Amniotic stem cell (primary cell): ENCODE measurements around the gene SNED1.

ENCODE experiments used
- DNase-seq: peaks from one replicate; lab custom pipeline; 2025; lab: John Stamatoyannopoulos, UW

The SNED1 gene

GRCh38 chr2:240992572-240993291, 5.7 kb upstream of the SNED1 start:
- no peak for DNase-seq

- DNase-seq = no peak
Observed at GRCh38 chr2:240993446-240994170, 4.8 kb upstream of the SNED1 start.

DNA sequence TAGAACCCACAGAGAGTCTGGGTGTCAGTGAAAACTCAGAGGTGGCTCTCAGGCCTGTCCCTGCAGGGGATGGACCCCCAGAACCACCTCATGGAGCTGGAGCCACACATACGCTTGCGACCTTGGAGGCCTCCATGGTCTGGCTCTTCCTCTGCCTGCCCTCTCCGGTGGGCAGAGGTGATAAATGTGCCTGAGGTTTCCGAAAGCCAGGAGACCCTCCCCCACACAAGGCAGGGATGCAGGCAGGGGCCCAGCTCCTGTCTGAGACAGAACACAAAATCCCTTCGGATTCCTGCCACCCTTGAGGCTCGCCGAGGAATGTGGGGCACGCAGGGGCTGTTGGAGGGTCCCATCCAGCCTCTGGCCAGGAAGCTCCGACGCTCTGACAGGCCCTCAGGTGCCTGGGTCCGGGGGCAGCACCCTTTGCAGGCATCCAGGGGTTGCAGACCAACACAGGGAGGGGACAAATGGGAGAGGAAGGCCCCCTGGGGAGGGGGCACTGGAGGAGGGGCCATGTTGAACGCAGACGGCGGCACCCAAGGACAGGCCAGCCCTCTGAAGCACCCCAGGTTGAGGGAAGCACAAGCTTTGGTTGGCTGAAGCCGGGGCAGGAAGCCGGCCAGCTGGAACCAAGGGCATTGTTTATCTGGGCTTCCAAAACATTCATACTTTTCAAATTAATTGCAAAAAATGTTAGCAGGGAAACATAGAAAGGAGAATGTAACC, 4.1 kb upstream of the SNED1 start:
- no peak for DNase-seq

- DNase-seq = no peak
Observed at GRCh38 chr2:240995041-240996021, 3.1 kb upstream of the SNED1 start.

DNA sequence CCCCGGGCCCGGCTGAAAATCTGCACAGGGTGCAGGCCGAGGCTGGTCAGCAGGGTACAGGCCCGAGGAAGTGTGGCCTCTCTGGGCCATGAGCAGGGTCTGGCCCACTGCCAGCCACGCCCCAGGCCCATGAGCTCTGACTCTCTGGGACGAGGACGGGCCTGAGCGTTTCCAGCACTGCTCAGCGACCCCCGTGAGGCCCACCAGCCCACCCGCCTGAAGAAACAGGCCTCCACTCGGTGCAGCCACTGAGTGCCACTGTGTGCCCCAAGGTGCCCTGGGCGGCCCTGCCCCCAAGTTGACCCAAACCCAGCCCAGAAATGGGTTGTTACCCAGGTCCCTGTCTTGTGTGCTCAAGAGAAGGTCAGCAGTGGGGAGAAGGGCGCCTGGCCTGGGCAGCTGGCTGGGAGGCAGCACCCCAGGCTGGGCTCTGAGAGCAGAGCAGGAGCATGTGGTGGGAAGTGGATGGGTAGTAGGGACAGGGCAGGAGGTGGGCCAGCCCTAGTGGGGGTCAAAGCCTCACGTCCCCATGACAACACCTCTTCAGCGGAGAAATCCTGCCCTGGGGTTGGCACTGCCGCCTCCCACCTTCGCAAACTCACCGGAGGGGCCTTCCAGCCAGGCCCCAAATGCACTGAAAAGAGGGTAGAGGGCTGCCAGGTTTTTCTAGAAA, 2.1 kb upstream of the SNED1 start:
- DNase-seq = no peak

DNA sequence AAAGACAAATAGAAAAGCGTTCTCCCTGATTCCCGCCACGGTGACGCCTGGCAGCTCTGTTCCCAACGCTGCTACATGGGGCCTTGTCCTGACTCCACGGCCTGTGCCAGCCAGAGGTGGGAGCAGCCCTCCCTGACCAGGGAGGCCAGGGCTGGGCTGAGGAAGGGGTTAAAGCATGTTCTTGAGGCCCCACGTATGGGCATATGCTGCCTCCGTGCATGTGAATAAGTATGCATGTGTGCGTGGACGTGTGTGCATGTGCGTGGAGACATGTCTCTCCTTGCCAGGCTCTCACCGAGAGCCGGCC, 1.6 kb upstream of the SNED1 start:
- DNase-seq = no peak

GRCh38 chr2:240997141-240997855, 1.1 kb upstream of the SNED1 start:
- DNase-seq = no peak

DNA sequence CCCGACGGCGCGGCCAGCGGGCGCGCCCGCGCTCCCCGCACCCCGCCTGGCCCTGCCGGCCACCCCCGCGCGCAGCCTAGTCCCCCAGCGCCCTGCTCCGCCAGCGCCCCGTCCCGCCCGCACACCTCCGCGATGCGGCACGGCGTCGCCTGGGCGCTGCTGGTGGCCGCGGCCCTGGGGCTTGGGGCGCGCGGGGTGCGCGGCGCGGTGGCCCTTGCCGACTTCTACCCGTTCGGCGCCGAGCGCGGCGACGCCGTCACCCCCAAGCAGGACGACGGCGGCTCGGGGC, 232 bp downstream of the SNED1 start:
- no peak for DNase-seq

DNA sequence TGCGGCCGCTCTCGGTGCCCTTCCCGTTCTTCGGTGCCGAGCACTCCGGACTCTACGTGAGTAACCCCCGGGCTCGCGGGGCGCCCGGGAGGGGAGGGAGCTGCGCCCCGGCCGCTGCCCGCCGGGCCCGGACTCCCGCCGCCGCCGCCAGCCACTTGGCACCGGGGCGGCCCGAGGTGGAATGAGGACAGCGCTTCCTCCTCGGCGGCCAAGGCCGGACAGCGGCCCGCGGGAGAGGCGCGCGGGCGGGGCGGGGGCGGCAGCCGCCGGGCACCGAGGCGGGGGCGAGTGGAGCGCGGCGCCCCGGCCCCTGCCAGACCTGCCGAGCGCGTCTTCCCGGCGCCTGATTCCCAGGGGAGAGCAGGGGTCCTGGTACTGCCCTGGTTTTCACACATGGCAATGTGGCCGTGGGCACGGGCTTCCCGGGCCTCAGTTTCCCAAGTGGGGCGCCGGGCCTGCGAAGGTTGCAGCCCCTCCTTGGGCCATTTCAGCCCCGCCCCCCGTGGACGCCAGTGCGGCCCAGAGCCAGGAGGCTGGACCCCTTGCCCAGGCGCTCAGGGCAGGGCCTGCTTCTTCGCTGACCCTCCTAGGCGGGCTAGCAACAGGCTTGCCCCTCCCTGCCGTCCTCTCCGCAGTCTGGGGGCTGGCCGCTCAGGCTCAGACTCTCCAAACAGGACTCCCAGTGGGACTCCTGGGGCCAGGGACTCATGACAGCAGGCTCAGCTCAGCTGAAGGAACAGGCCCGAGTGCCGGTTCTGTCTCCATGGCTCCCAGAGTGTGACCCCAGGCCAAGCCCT, 775 bp downstream of the SNED1 start:
- DNase-seq = no peak

DNA sequence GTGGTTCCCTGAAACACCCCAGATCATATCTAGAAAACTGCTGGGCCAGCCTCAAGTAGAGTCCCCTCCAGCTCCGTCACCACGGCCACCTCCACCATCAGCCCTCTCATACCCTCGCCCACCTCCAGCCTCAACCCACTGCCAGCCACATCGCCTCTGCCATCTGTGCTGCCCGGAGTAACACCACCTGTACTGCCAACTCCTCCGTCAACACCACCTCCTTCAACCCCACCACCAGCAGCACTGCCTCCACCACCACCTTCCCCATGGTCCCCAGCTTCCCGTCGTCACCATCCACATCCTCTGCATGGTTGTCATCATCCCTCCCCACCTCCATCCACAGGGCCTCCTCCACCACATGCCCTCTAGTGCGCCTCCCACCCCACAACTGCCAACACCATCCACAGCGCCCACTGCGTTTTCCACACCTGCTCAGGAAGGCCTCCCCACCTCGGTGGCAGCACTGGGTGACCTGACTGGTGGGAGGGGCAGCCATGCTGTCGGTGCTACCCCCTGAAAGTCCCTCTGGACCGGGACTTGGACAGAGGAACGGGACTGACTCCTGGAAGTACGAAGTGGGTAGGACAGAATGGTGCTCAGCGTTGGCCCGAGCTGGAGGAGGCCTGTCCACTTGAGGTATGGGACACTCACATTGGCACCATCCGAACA, 1.6 kb downstream of the SNED1 start:
- no peak for DNase-seq

DNA sequence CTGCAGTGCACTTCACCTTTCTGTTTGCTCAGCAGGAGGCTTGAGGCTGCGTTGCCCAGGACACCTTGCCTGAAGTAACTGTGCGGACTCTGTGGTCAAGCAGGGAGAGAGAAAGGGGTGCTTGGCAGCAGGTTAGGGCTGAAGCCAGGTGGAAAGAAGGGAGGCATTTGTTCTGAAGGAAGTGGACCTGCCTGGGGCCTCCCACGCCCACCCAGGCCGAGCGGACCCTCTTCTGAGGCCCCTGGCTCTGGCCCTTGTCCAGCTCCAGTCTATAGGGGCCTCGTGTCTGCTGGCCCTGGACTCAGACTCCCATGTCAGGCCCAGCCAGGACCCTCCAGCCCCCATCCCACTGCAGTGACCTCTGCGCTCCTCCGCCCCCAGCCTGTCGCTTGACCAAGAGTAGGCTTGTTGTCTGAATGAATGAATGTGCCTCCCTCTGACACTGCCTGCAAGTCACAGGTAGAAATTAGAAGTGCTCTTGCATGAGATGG, 2.5 kb downstream of the SNED1 start:
- DNase-seq = no peak

DNA sequence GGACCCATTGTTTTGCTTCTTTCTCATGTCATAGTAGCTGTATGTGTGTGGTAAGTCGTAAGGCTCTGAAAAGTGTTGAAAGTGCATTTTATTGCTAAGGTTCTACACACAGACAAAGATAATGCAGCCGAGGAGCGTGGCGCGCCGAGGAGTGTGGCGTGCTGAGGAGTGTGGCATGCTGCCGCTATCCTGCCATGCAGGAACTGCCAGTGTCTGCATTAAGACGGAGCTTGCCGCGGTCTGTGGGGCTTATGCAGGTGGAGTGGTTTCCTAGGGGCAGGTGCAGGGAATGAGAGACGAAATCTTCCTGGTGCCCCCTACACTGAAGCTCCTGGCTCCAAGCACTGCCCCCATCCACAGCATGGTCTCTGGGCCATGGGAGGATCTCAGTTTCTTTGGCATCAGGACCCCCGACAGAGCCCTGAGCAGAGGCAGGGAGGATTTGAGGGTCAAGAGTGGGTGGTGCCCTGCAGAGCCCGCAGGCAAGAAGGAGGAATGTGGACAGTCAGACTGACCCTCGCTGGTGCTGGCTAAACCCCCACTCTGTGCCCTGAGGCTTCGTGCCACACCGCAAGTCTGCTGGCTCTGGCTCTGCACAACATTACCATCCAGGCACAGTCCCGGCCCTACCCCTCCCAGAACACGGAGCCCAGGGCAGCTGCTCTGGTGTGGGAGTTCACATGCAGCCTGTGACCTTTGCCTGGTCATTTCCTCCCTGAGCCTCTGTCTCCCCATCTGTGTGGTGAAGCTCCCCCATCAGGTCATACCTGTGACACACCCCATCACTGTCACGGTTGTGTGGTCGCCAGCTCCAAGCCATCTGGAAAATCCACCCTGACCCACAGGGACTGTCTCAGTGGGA, 3.2 kb downstream of the SNED1 start:
- no peak for DNase-seq

- DNase-seq = no peak
Observed at GRCh38 chr2:241002275-241003046, 4.0 kb downstream of the SNED1 start.

GRCh38 chr2:241003047-241003360, 4.6 kb downstream of the SNED1 start:
- no peak for DNase-seq

DNA sequence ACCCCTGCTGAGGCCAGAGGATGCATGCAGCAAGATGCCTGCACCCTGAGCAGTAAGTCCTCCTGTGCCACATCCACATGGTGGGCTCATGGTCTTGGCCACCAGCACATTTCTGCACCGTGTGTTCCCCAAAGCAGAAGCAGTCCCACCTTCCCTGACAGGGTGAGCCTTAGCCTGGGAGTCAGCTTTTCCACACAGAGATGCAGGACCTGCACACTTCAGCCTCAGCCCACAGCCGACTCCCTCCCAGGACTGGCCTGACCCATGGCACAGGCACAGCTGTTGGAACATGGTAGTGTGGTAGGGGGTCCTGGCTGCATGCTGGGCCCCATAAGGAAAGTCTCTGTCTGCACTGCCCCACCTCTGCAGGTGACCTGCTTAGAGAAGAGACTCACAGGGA, 5.0 kb downstream of the SNED1 start:
- no peak for DNase-seq

DNA sequence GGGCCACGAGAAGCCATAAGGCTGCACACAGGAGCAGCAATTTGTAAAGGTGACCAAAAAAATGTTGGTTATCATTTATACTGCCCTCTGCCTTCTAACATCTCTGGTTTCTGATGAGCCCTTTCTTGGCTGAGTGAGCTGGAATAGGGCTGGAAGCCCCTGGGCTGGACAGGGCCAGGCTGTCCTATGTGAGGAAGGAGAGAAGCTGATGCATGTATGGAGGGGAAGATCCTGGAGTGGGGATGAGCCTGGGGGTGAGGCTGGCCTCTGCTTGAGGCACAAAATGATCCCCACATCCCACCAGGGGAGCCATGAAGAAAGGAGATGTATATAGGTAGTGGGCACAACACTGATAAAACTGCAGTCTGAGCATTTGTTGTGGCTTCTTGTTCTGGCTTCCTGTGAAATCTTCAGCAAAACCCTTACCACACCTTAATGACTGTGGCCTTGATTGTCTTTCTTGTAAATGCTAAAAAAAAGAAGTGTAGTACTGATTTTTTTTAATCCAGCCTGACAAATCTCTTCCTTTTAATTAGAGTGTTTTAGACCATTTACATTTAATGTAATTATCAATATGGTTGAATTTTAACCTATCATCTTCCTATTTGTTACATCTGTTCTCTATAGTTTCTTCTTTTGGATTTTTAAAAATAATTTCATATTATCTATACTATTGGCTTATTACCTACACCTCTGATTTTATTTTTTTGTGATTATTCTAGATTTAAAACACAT, 5.6 kb downstream of the SNED1 start:
- DNase-seq = no peak

DNA sequence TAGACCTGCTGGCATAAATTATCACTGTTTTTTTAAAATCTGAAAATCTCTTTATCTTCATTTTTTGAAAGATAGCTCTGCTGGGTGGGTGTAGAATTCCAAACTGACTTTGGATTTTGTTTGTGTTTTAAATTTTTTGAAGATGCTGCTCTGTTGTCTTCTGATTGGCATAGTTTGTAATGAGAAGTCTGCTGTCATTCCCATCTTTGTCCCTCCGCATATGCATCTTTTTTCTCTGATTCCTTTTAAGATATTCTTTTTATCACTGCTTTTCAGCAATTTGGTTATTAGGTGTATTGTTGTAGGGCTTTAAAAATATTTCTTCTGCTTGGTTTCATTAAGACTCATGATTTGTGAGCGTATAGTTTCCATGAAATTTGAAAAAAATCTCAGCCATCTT, 7.2 kb downstream of the SNED1 start:
- DNase-seq = no peak
